Measurements from ENCODE around the gene TBC1D8.
"Not testable (repeated sequence)": the region's sequence is repeated elsewhere in the genome, so short reads cannot be mapped to it uniquely, and the experiment has no call there.

The TBC1D8 gene

GRCh38 chr2:101064125-101064502, 87.1 kb downstream of the TBC1D8 start:
- no peak for DNase-seq (ENCODE audit: low read depth)

DNA sequence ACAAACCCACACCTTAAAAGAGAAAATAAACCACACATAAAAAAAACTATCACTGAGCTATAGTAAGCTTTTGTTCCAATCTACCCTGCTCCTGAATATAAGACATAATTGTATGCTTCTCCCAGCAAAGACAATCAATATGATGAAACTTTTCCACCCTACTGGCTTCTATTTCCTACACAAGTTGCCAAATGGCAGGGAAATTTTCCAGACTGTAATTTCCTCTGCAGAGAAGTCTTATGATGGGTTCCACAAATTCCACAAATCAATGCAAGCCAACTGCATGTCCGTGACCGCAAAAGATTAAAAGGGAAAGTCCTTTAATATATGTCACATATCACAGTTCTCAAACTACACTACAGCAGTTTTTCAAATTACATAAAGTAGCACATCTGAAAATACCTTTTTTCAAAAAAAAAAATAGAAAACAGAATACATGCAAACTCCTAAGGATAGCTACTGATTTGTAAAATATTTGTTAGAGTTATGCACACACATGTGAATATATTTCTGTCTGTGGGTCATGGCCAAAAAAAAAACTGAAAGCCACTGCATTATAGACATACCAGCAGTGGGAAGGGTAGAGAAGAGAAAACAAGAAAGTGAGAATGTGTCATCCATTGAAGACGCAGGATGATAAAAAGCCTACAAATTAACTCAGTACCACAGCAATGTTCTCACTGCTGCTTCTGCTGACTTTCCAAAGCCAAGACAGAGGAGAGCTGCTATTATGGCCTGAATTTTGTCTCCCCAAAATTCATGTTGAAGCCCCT, 87.6 kb downstream of the TBC1D8 start:
- DNase-seq (ENCODE audit: low read depth) = no peak

GRCh38 chr2:101058386-101058785, 92.8 kb downstream of the TBC1D8 start:
- DNase-seq (ENCODE audit: low read depth) = no peak

- DNase-seq (ENCODE audit: low read depth) = no peak
These were observed 93.9 kb downstream of the TBC1D8 start for GRCh38 chr2:101057051-101057933.

GRCh38 chr2:101053117-101053516, 98.1 kb downstream of the TBC1D8 start:
- no peak for DNase-seq (ENCODE audit: low read depth)

DNA sequence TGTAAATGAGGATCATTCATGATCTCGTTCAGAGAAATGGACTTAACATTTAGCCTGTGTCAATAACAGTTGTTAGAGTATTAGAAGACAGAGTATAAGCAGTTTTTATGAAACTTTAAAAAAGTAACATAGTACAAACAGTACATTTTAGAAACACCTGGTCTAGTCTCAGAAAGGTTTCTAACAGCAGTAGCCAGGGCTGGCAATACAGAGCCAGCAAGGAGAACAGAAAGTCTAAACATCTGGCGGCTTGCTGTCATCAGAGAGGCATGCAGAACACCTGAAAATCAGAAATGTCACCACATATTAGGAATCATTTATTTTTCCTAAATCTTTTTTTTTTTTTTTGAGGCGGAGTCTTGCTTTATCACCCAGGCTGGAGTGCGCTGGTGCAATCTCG, 99.0 kb downstream of the TBC1D8 start:
- no peak for DNase-seq (ENCODE audit: low read depth)

DNA sequence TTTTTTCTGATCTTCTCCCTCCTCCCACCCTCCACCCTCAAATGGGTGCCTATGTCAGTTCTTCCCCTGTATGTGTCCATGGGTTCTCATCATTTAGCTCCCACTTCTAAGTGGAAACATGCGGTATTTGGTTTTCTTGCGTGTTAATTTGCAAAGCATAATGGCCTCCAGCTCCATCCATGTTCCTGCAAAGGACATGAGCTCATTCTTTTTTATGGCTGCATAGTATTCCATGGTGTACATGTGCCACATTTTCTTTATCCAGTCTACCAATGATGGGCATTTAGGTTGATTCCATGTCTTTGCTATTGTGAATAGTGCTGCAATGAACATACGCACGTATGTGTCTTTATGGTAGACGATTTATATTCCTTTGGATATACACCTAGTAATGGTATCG, 100.3 kb downstream of the TBC1D8 start:
- not testable (repeated sequence) for DNase-seq (ENCODE audit: low read depth)

DNA sequence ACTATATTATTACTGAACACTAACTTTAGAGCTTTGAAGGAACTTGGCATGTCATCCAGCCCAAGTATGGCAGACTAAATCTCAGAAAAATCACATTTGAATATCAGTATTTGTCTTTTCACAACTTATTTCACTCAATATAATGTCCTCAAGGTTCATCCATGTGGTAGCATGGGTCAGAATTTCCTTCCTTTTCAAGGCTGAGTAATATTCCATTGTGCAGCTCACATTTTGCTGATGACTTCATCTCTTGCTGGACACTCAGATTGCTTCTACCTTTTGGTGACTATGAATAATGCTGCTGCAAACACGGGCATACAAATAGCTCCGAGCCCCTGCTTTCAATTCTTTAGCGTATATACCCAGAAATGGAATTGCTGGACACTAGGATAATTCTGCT, 102.4 kb downstream of the TBC1D8 start:
- DNase-seq (ENCODE audit: low read depth) = no peak

DNA sequence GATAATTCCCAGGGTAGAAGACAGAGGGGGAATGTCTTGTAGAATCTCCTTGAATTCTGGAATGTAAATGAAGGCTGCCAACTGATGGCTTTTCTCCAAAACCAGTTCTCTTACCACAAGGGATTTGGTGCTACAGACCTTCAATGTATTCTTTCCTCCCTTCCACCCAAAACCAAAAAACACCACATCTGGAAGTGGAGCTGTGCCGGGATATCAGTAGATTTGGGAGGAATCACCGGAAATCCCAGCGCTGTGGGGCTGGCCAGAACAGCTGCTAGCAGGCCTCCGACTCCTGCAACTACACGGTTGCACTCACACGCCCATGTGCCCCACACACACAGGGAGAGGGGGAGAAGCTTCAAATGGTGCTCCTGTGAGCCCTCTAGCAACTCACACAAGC, 103.4 kb downstream of the TBC1D8 start:
- DNase-seq (ENCODE audit: low read depth) = no peak

GRCh38 chr2:101047075-101047766, 104.0 kb downstream of the TBC1D8 start:
- DNase-seq (ENCODE audit: low read depth) = no peak

DNA sequence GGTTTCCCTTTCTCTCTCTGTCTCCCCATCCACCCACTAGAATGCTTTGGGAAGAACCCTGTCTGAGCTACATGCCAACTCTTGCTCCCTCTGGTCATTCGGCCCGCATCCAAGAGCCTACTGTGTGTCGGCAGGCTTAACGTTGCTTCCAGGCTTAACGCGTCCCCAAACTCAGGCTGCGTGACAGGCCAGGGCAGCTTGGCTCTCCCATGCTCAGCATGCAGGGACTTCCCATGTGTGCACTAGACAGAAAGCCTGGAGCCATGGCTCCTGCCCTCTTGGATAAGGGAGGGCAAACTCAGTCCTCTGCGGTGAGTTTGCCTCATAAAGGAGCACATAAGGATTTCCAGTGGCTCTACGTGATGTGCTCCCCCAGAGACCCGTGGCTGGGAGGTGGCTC, 105.9 kb downstream of the TBC1D8 start:
- no peak for DNase-seq (ENCODE audit: low read depth)

GRCh38 chr2:101041413-101041812, 109.8 kb downstream of the TBC1D8 start:
- no peak for DNase-seq (ENCODE audit: low read depth)

DNA sequence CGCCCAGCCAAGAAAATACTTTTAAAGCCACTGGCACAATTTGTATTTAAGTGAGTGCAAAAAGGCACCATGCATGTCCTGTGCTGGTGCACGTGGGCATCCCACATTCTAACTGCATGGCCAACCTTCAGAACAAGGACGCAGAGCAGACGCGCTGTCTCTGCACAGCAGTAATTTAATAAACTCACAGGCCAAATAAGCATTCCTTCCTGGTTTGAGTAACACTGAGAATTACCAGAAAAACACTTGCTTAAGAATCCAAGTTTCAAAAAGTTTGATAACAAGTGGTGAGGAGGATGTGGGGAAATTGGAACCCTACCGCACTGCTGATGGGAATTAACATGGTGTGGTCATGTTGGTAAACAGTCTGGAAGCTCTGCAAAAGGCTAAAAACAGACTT, 110.4 kb downstream of the TBC1D8 start:
- no peak for DNase-seq (ENCODE audit: low read depth)

GRCh38 chr2:101040072-101040471, 111.1 kb downstream of the TBC1D8 start:
- no peak for DNase-seq (ENCODE audit: low read depth)

DNA sequence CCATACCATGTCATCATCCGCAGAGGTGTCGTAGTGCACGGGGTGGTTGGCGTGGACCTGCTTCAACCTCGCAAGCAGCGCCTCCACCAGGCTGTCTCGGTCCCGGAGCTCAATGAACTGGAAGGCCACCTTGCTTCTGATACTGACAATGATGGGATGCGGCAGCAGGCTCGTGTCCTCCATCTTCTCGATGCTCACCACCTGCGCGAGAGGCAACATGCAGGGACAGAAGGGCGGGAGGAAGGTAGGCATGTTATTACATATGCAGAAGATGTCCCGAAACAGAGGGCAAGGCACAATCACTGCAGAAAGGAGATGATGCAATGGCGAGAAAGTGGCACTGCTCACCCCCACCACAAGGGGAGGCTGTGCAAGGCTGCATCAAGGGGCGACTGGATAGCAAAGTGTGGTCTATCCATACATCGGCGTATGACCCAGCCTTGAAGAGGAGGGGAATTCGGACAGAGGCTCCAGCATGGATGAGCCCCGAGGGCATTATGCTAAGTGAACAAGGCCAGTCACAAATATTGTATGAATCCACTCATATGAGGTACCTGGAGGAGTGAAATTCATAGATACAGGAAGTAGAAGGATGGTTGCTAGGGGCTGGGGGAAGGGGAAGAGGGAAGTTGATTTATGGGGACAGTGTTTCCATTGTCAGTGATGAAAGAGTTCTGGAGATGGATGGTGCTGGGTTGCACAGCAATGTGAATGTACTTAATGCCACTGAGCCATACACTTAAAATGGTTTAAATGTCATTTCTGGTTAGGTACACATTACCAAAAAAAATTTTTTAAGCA, 112.5 kb downstream of the TBC1D8 start:
- no peak for DNase-seq (ENCODE audit: low read depth)

GRCh38 chr2:101037161-101037755, 113.9 kb downstream of the TBC1D8 start:
- DNase-seq (ENCODE audit: low read depth) = no peak

DNA sequence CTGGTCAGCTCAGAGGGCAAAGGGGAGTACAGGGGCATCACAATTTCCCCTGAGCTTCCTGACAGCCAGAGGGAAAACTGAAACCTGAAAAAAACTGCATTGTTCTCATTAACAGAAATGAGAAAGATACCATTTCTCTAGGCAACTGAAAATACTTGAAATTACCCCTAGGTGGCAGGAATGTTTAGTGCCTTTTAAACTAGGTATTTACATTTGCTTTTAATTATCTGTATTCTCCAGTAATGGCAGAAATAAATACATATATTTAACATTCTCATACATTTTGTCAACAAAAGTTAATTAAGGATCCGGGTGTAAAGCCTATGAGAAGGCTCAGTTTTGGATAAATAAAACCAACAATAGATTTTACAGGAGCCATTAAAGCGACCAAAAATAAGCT, 114.6 kb downstream of the TBC1D8 start:
- no peak for DNase-seq (ENCODE audit: low read depth)

DNA sequence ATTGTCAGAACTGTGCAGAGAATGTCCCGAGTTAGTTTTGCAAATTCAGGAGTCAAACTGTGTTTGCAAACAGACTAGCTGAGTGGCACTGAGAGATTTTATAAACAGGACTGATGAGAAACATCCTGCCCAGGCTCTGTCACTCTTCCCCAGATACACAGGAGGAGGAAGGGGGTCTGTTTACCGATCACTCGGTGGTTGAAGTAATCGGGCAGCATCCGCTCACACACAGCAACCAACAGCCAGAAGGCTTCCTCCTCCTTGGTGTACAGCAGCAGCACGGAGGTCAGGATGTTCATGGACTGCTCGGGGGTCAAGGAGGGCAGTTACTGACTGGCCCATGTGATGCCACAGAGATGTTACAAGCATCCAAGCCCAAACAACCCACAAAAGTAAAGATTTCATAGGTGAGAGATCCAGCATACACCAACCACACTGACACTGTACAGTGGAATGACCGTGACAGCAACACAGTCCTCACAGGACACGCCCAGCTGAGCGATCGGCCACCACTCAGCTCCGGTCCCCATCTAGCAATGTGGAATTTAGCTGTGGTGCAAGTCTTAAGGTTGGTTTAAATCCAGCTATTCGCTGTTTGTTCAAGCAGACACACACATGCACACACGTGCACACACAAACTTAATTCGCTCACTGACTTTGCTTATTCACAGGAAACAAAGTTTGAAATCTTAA, 119.0 kb downstream of the TBC1D8 start:
- DNase-seq (ENCODE audit: low read depth) = no peak

DNA sequence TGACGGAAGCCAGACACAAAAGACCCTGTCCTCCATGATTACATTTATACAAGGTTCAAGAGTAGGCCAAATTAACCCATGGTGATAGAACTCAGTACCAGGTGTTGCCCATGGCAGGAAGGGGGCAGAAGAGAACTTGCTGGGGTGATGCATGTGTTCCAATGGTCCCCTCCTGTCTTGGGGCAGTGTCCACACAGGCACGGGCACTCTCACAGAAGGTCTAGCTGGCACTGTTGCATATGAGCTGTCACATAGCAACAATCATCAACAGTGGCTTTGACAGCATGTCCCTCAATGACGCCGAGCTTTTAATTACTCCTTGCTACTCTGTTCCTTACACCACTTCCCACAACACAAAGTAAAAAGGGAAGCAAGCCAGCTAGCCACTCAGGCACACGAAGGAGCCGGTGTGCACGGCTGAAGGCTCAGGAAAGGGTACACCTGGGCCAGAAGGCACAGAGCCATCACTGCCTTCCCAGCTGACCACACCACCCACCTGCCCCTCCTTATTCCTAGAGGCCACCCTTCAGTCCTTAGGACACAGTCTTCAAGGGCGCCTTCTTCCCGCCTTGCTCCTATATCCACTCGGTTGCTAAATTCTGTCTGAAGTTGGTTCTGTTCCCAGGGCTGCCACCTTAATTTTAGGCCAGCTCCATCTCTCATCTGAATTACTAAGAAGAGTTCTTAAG, 120.2 kb downstream of the TBC1D8 start:
- DNase-seq (ENCODE audit: low read depth) = no peak

DNA sequence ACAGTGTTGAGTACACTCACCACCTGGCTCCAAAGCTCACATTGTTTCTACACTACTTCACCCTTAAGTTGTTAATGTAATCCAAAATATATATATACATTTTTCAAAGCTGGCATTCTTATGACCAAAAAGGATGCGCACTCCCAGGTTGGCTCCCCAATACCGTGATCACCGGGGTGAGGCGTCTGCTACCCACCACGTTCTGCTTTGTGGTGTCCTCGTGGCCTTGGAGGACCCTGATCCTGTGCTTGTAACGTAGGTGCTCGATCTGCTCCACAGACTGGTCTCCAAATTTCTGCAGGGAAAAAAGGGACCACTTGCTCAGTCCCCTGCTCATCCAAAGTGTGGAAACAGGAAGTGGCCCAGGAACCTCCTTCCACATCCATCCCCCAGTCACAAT, 123.3 kb downstream of the TBC1D8 start:
- no peak for DNase-seq (ENCODE audit: low read depth)

All from stimulated activated CD8-positive, alpha-beta memory T cell treated with anti-CD3 and anti-CD28 coated beads, Interleukin-4, amount 100 ng/mL, for 24 hours (primary cell).